ENCODE measurements around the gene FRYL. TPM values are rescaled to one million over a fixed set of nuclear protein-coding genes. Genes with fewer than 3 reads are reported as not detected.

FRYL gene
- 32.5 and 48.9 TPM in 2 replicates for polyA plus RNA-seq

DNA sequence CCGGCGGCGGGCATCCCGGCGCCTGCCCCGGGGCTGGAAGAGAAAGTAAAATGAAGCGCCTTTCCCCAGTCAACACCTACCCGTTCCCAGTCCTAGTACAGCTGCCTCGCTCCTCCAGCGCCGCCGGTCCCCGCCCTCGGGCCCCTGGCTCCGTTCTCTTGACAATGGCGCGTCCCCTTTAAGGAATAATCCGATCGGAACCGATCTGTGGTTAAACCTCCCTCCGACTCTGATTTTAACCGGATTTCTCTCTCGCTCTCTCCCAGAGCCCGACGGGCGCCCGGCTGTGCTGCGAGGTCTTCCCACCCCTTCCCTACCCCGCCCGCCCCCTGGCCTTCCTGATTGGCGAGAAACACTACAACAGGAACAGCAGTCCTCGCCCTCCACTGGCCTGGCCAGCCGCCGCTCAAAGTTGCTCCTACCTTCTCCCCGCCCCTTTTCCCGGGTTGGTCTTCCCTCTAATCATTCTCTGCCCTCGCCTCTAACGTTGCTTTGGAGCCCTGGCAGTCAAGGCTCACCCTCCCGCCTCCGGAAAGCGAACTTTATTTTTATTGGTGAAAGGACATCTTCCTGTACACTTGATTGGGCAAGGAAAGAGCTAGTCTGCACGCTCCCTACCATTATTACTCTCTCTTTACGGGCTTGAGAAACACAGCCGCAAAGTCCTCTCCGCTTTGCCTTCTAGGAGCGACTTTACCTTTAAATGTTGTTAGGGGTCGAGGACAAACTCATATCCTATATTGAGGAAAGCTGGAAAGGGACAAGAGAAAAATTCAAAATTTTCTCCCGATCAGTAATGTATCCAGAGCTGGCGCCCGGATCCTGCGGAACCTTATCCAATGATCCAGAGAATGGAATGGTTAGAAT, at the start of gene FRYL:
Gene FRYL, minus strand, starts transcription at position 282 of the 867 bp plus-strand sequence. CDS start 145,869 bp downstream, outside the sequence.

DNA sequence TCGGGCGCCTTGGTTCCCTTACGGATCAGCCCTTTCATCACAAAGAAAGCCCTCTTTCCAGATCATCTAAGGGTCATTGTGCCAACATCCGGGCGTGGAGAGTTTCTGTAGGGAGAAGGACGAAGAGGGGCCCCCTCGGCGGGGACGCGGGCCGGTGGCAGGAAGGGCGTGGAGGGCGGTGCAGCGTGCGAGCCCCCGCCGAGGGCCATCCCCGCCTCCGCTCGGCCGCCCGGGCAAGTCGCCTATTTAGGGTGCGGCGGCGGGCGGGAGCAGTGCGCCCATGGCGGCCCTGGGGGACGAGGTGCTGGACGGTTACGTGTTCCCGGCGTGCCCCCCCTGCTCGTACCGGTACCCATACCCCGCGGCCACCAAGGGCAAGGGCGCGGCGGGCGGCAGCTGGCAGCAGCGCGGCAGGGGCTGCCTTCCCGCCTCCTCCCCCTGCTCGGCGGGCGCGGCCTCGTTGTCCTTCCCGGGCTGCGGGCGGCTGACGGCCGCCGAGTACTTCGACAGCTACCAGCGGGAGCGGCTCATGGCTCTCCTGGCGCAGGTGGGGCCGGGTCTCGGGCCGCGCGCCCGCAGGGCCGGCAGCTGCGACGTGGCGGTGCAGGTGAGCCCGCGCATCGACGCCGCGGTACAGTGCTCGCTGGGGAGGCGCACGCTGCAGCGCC, 289.9 kb downstream of the FRYL start, which contains the start of gene ZAR1:
Gene ZAR1, plus strand, starts transcription at position 241 of the 668 bp plus-strand sequence. Its CDS starts 40 bp downstream, at position 281.

DNA sequence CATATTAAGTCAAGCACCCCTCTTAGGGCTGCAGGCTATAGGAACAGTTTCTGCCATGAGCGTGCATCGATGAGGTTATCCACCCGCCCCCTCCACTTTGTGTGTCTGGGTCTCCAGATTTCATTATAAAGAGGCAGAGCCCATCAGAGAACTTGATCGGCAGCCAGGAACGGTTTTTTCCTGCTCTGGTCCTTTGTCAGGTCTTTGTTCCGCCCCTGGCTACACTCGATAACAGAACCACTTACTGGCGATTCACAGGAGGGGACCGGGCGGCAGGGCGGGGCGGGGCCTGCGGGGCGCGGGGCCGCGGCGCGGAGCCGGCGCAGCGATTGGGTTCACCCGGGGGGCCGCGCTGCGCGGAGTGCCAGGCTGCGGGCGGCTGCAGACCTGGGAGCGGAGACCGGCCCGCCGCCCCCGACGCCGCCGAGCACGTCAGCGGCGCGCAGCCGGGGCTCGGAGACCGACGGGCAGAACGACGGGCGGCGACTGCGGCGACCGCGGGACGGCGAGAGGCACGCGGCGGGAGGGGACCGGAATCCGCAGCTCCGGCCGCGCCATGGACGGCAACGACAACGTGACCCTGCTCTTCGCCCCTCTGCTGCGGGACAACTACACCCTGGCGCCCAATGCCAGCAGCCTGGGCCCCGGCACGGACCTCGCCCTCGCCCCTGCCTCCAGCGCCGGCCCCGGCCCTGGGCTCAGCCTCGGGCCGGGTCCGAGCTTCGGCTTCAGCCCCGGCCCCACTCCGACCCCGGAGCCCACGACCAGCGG, 296.9 kb downstream of the FRYL start, which contains the start of gene SLC10A4:
Gene SLC10A4, plus strand, starts transcription at position 338 of the 771 bp plus-strand sequence. Its CDS starts 219 bp downstream, at position 557.

Other genes starting within 250 kb of the FRYL start
- 756 and 891 TPM in 2 replicates for gene OCIAD1, start 50.8 kb upstream of the FRYL start, polyA plus RNA-seq
- gene OCIAD2, start 126.5 kb upstream of the FRYL start, polyA plus RNA-seq = 211 and 215 TPM in 2 replicates
- 2.9 TPM in 1 of 2 replicates, not detected in the other for gene CWH43, start 206.0 kb upstream of the FRYL start, polyA plus RNA-seq

Measured in Purkinje cell (primary cell).